ENCODE data around the gene NELL2. TPM values are rescaled to one million over a fixed set of nuclear protein-coding genes. Genes with fewer than 3 reads are reported as not detected.

Gene NELL2
- total RNA-seq, 1 experiment from 2014 or later = 1.1 TPM

GRCh38 chr12:44490181-44490580 is 385.9 kb downstream of the NELL2 start (continued):
- TF ChIP-seq, protein P1, sequence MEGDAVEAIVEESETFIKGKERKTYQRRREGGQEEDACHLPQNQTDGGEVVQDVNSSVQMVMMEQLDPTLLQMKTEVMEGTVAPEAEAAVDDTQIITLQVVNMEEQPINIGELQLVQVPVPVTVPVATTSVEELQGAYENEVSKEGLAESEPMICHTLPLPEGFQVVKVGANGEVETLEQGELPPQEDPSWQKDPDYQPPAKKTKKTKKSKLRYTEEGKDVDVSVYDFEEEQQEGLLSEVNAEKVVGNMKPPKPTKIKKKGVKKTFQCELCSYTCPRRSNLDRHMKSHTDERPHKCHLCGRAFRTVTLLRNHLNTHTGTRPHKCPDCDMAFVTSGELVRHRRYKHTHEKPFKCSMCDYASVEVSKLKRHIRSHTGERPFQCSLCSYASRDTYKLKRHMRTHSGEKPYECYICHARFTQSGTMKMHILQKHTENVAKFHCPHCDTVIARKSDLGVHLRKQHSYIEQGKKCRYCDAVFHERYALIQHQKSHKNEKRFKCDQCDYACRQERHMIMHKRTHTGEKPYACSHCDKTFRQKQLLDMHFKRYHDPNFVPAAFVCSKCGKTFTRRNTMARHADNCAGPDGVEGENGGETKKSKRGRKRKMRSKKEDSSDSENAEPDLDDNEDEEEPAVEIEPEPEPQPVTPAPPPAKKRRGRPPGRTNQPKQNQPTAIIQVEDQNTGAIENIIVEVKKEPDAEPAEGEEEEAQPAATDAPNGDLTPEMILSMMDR (IDR thresholded peaks at IDR 0.05 in 2 of 3, conservative IDR thresholded peaks at IDR 0.05 in 1 of 3; ENCODE audit: borderline replicate concordance in 1 of 3, insufficient read depth in 1 of 3, low read depth in 2 of 3, low read length in 2 of 3) = no peak

- H3K4me2 ChIP-seq (ENCODE audit: low read length) = no peak overlapping the region
- RAD21 ChIA-PET (ENCODE audit: low non-redundant PET in 1 of 2, low total read pairs in 2 of 2, uncharacterized antibody in 2 of 2, unreplicated experiment in 2 of 2) = no interaction called here
- intact Hi-C loops (cut with micrococcal nuclease) = no loop called here
- no peaks in the 10 kb centered on the region for H3K79me2 ChIP-seq (ENCODE audit: insufficient read depth, low read length)
- POLR2A ChIA-PET = no interaction called here
- no peaks in the 10 kb centered on the region for H3K9me3 ChIP-seq (ENCODE audit: control insufficient read depth in 1 of 2, insufficient read depth in 1 of 2, low read depth in 1 of 2, low read length in 2 of 2)
- no TSS peak for BruUV-seq (replicated peaks)
- no peaks in the 10 kb centered on the region for H3K27me3 ChIP-seq (ENCODE audit: insufficient read depth, low read length)
- DNase-seq (ENCODE audit: low read depth, low spot score) (no peak), ATAC-seq (no peak)
- no peaks in the 10 kb centered on the region for H3K4me1 ChIP-seq (ENCODE audit: control insufficient read depth in 1 of 2, insufficient read depth in 2 of 2, low read length in 2 of 2)
- no peak overlapping the region for H3K27ac ChIP-seq (ENCODE audit: low read depth, low read length)
- no peak overlapping the region for H3K4me3 ChIP-seq (replicated peaks in 1 of 2; ENCODE audit: low read depth in 1 of 2, low read length in 2 of 2)
- H4K20me1 ChIP-seq (ENCODE audit: insufficient read depth) = no peaks in the 10 kb centered on the region
- H3K9ac ChIP-seq (ENCODE audit: low read length) = no peak overlapping the region
- no peaks in the 10 kb centered on the region for H3K9me2 ChIP-seq (ENCODE audit: insufficient read depth)
- H2AFZ ChIP-seq (ENCODE audit: low read depth, low read length, poor library complexity, severe bottlenecking) = no peak overlapping the region
- CTCF ChIA-PET = no interaction called here
- H3K36me3 ChIP-seq (ENCODE audit: control insufficient read depth in 1 of 2, insufficient read depth in 2 of 2, low read length in 2 of 2) = no peaks in the 10 kb centered on the region
- no peak for TF ChIP-seq RAD21 (IDR thresholded peaks at IDR 0.05; ENCODE audit: low read depth)
- no peak for TF ChIP-seq TCF7L2 (IDR thresholded peaks at IDR 0.05; ENCODE audit: borderline replicate concordance, extremely low read depth, insufficient read depth, insufficient read length)
- no peak for TF ChIP-seq FOSL1 (IDR thresholded peaks at IDR 0.05; ENCODE audit: low read depth)
- no peak for TF ChIP-seq ZNF274 (IDR thresholded peaks at IDR 0.05; ENCODE audit: low read depth, low read length)
These were observed 387.9 kb downstream of the NELL2 start for GRCh38 chr12:44488180-44488579.

GRCh38 chr12:44484862-44485261 is 391.3 kb downstream of the NELL2 start:
- ATAC-seq (no peak), DNase-seq (ENCODE audit: low read depth, low spot score) (no peak)
- Histone ChIP-seq H3K4me3 (replicated peaks in 1 of 2; ENCODE audit: low read depth in 1 of 2, low read length in 2 of 2) (no peak overlapping the region), H2AFZ (ENCODE audit: low read depth, low read length, poor library complexity, severe bottlenecking) (no peak overlapping the region), H3K27ac (ENCODE audit: low read depth, low read length) (no peak overlapping the region), H3K27me3 (ENCODE audit: insufficient read depth, low read length) (no peaks in the 10 kb centered on the region), H3K9me3 (ENCODE audit: control insufficient read depth in 1 of 2, insufficient read depth in 1 of 2, low read depth in 1 of 2, low read length in 2 of 2) (no peaks in the 10 kb centered on the region), H3K79me2 (ENCODE audit: insufficient read depth, low read length) (no peaks in the 10 kb centered on the region), H3K4me1 (ENCODE audit: control insufficient read depth in 1 of 2, insufficient read depth in 2 of 2, low read length in 2 of 2) (no peaks in the 10 kb centered on the region), H3K9me2 (ENCODE audit: insufficient read depth) (no peaks in the 10 kb centered on the region), H3K4me2 (ENCODE audit: low read length) (no peak overlapping the region), H4K20me1 (ENCODE audit: insufficient read depth) (no peaks in the 10 kb centered on the region), H3K36me3 (ENCODE audit: control insufficient read depth in 1 of 2, insufficient read depth in 2 of 2, low read length in 2 of 2) (no peaks in the 10 kb centered on the region), H3K9ac (ENCODE audit: low read length) (no peak overlapping the region)
- CTCF ChIA-PET = no interaction called here
- intact Hi-C loops (cut with micrococcal nuclease) = no loop called here
- POLR2A ChIA-PET = no interaction called here
- BruUV-seq (replicated peaks) = no TSS peak
- TF ChIP-seq, protein P2, sequence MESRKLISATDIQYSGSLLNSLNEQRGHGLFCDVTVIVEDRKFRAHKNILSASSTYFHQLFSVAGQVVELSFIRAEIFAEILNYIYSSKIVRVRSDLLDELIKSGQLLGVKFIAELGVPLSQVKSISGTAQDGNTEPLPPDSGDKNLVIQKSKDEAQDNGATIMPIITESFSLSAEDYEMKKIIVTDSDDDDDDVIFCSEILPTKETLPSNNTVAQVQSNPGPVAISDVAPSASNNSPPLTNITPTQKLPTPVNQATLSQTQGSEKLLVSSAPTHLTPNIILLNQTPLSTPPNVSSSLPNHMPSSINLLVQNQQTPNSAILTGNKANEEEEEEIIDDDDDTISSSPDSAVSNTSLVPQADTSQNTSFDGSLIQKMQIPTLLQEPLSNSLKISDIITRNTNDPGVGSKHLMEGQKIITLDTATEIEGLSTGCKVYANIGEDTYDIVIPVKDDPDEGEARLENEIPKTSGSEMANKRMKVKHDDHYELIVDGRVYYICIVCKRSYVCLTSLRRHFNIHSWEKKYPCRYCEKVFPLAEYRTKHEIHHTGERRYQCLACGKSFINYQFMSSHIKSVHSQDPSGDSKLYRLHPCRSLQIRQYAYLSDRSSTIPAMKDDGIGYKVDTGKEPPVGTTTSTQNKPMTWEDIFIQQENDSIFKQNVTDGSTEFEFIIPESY (IDR thresholded peaks at IDR 0.05; ENCODE audit: extremely low read depth, insufficient replicate concordance, low read length) = no peak
- RAD21 ChIA-PET (ENCODE audit: low non-redundant PET in 1 of 2, low total read pairs in 2 of 2, uncharacterized antibody in 2 of 2, unreplicated experiment in 2 of 2) = no interaction called here

Data from HCT116 (cell line).